Activated T-helper 9 cell treated with anti-CD3 and anti-CD28 coated beads, Interleukin-2, amount 50 U/mL, for 16 hours (primary cell): ENCODE measurements around the gene CADM4.
"Not testable (repeated sequence)": the region's sequence is repeated elsewhere in the genome, so short reads cannot be mapped to it uniquely, and the experiment has no call there.

ENCODE experiments used
- DNase-seq: peaks from one replicate; pipeline ENCODE4 v3.0.0-alpha.2; 2020; ENCODE audit warnings: low read depth

CADM4 gene

DNA sequence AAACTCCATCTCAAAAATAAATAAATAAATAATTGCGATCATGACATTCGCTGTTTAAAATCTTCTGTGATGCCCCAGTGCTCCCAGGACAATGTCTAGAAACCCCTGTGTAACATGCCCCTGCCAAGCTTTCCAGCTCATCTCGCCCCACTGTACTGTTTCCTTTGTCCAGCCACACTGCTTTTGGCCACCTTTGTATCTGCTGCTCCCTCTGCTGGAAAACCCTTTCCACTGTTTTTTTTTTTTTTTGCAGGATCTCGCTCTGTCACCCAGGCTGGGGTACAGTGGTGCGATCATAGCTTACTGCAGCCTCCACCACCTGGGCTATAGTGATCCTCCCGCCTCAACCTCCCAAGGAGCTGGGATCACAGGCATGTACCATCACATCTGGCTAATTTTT, 22.8 kb upstream of the CADM4 start:
- no peak for DNase-seq

GRCh38 chr19:43660971-43661360, 21.3 kb upstream of the CADM4 start:
- DNase-seq: no peak

DNA sequence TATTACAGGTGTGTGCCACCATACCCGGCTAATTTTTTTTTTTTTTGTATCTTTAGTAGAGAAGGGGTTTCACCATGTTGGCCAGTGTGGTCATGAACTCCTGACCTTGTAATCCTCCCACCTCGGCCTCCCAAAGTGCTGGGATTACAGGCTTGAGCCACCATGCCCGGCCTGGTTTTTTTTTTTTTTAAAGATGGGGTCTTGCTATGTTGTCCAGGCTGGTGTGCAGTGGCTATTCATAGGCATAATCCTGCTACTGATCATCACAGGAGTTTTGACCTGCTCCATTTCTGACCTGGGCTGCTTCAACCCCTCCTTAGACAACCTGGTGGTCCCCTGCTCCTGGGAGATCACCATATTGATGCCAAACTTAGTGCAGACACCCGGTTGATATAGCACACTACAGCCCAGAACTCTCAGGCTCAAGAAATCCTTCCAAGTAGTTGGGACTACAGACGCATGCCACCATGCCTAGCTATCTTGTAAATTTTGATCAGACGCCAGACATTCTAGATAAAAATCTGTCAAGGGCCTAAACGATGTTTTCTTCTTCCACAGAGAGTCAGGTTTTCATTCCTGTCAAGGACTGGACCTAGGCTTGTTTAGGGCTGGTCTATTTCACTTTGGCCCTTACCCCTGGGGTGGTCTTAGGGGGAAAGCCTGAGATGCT, 20.8 kb upstream of the CADM4 start:
- DNase-seq: no peak

GRCh38 chr19:43658494-43658893, 18.8 kb upstream of the CADM4 start:
- no peak for DNase-seq

GRCh38 chr19:43658001-43658400, 18.4 kb upstream of the CADM4 start:
- no peak for DNase-seq

- no peak for DNase-seq
Observed at GRCh38 chr19:43656436-43656835, 16.8 kb upstream of the CADM4 start.

GRCh38 chr19:43652546-43652874, 12.9 kb upstream of the CADM4 start:
- no peak for DNase-seq

- no peak for DNase-seq
Observed at GRCh38 chr19:43651758-43652545, 12.3 kb upstream of the CADM4 start.

GRCh38 chr19:43650276-43650675, 10.6 kb upstream of the CADM4 start:
- not testable (repeated sequence) for DNase-seq

DNA sequence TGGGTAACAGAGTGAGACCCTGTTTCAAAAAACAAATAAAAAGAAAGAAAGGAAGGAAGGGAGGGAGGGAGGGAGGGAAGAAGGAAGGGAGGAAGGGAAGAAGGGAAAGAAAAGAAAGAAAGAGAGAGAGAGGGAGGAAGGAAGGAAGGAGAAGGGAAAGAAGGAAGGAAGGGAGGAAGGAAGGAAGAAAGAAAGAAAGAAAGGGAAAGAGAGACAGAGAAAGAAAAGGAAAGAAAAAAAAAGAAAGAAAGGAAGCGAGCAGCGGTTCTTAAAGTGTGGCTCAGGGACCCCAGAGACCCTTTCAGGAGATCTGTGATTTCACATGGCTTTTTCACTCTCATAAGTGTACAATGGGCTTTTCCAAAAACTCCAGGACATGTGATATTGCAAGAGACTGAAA, 9.9 kb upstream of the CADM4 start:
- no peak for DNase-seq

GRCh38 chr19:43648633-43649032, 9.0 kb upstream of the CADM4 start:
- DNase-seq: no peak

DNA sequence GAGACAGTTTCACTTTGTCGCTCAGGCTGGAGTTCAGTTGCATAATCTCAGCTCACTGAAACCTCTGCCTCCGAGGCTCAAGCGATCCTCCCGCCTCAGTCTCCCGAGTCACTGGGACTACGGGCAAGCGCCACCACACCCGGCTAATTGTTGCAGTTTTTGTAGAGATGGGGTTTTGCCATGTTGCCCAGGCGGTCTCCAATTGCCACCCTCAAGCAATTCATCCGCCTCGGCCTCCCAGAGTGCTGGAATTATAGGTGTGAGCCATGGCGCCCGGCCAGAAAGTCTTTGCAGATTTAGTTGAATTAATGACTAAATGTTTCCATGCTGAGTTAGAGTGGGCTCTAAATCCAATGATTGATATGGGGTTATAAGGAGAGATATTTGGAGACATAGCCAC, 4.5 kb upstream of the CADM4 start:
- DNase-seq: no peak

- DNase-seq: no peak
Observed at GRCh38 chr19:43643326-43643725, 3.7 kb upstream of the CADM4 start.

DNA sequence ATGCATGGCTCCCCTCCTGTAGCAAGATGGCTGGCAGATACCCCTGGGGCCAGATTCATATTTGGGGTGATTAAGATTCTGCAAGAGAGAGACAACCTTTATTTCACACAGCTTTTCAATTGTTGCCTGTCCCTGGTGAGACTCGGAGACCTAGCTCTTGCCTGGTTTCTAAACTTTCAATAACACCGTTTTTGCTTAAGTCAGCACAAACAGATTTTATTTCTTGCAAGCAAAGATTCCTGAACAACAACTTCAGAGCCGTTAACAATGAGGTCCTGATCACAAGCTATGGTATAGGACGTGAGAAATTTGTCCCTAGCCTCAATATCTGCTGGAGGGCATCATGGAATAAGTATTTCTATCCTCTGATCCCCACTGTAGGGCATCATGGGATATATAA, 2.9 kb upstream of the CADM4 start:
- DNase-seq: no peak

GRCh38 chr19:43641333-43641732, 1.7 kb upstream of the CADM4 start:
- DNase-seq: no peak

- DNase-seq: no peak
Observed at GRCh38 chr19:43640424-43640757, 741 bp upstream of the CADM4 start.

DNA sequence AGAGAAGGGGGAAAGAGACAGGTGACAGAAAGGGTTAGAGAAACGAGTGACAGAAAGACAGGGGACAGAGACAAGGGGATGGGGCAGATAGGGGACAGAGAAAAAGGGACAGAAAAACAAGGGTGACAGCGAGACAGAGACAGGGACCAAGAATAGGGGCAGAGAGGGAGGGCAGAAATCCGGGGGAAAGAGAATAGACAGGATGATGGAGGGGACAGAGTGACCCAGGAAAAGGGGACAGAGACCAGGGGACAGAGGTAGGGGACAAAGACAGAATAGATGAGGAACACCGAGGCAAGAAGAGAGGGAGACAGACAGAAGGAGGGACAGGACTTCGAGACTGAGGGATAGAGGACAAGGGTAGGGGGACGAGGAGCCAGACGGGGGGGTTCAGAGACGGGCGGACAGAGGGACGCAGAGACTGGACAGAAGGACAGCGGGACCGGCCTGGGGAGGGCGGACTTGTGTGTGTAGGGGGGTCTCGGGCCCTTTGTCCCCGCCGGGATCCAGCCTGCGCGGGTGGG, 593 bp downstream of the CADM4 start:
- DNase-seq: no peak

GRCh38 chr19:43638214-43638994, 1.2 kb downstream of the CADM4 start:
- no peak for DNase-seq

GRCh38 chr19:43636121-43636683, 3.4 kb downstream of the CADM4 start:
- DNase-seq: no peak

- DNase-seq: not testable (repeated sequence)
Observed at GRCh38 chr19:43635561-43635940, 4.1 kb downstream of the CADM4 start.

DNA sequence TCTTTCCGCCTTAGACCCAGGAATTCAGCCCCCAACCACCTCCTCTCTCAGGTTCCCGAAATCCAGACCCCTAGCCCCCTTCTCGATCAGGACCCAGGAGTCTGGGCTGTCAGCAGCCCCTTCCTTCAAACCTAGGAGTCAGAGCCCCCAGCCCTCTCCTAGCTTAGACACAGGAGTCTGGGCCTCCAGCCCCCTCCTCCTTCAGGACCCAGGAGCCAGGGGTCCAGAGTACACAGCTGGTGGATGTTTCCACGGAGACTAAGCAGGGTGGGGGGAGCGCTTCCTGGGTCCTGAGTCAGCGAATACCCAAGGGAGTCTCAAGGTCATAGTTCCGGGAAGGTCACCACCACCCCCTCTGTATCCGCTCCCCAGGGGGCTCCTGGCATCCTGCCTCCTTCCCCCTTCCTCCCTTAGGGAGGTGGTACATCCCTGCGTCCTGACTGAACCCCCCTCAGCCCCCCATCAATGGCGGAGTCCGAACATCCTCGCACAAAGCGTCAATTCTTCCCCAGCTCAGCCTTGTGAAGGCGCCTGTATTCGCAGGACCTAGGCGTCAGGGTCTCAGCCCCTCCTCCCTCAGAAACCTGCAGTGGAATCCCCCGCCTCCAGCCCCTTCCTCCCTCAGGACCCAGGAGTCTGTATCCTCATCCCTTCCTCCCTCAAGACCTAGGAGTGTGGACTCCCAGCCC, 4.6 kb downstream of the CADM4 start:
- DNase-seq: no peak

DNA sequence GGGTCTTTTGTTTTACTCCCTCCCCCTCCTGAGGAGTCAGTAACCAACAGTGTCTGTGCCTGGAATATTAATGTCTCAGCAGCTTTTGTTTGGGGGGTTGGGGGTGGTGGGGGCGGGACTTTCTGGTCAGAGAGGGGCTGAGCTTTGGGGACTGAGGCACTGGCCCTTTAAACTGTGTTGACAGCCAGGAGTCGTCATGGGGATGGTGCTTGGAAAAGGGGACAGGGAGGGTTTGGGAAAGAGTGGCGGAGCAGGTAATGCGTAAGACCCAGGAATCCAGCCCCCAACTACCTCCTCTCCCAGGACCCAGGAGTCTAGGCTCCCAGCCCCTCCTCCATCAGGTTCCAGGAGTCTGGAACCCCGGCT, 5.2 kb downstream of the CADM4 start:
- no peak for DNase-seq
